ENCODE results near the gene CFAP46. TPM values are rescaled to one million over a fixed set of nuclear protein-coding genes. Genes with fewer than 3 reads are reported as not detected.

CFAP46 gene
- total and polyA plus RNA-seq, 2 experiments from 2014 or later = 3.1 to 5.4 TPM

DNA sequence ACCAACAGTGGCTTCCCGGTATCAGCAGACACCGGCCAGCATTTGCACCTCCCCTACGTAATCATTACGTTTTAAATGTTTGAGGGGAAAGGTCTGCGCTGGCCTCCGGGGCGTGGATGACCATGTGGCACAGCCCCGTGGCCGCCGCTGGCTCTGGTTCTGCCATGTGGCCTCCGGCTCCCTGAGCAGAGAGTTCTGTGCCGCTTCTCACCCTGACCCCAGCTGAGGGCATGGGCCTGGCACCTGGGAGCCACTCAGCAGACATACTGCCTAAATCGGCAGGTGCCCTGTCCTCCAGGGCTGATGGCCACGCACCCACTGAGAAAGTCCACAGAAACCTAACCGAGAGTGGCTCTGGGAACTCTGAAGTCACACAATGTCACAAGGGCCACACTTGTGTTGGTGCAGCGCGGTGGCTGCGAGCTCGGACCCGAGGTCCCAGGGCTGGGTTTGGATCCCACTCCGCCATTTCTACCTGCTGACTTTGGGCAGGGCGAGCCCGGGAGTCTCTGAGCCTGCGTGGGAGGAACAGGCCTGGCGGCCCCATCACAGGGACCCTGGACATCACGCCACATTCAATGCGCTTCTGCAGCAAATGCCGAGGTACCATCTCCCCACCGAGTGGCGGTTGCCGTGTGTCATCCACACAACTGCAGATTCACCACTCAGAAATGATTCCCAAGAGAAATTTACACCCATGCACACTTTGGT is 25.3 kb downstream of the CFAP46 start (continued):
- TF ChIP-seq, protein P1, sequence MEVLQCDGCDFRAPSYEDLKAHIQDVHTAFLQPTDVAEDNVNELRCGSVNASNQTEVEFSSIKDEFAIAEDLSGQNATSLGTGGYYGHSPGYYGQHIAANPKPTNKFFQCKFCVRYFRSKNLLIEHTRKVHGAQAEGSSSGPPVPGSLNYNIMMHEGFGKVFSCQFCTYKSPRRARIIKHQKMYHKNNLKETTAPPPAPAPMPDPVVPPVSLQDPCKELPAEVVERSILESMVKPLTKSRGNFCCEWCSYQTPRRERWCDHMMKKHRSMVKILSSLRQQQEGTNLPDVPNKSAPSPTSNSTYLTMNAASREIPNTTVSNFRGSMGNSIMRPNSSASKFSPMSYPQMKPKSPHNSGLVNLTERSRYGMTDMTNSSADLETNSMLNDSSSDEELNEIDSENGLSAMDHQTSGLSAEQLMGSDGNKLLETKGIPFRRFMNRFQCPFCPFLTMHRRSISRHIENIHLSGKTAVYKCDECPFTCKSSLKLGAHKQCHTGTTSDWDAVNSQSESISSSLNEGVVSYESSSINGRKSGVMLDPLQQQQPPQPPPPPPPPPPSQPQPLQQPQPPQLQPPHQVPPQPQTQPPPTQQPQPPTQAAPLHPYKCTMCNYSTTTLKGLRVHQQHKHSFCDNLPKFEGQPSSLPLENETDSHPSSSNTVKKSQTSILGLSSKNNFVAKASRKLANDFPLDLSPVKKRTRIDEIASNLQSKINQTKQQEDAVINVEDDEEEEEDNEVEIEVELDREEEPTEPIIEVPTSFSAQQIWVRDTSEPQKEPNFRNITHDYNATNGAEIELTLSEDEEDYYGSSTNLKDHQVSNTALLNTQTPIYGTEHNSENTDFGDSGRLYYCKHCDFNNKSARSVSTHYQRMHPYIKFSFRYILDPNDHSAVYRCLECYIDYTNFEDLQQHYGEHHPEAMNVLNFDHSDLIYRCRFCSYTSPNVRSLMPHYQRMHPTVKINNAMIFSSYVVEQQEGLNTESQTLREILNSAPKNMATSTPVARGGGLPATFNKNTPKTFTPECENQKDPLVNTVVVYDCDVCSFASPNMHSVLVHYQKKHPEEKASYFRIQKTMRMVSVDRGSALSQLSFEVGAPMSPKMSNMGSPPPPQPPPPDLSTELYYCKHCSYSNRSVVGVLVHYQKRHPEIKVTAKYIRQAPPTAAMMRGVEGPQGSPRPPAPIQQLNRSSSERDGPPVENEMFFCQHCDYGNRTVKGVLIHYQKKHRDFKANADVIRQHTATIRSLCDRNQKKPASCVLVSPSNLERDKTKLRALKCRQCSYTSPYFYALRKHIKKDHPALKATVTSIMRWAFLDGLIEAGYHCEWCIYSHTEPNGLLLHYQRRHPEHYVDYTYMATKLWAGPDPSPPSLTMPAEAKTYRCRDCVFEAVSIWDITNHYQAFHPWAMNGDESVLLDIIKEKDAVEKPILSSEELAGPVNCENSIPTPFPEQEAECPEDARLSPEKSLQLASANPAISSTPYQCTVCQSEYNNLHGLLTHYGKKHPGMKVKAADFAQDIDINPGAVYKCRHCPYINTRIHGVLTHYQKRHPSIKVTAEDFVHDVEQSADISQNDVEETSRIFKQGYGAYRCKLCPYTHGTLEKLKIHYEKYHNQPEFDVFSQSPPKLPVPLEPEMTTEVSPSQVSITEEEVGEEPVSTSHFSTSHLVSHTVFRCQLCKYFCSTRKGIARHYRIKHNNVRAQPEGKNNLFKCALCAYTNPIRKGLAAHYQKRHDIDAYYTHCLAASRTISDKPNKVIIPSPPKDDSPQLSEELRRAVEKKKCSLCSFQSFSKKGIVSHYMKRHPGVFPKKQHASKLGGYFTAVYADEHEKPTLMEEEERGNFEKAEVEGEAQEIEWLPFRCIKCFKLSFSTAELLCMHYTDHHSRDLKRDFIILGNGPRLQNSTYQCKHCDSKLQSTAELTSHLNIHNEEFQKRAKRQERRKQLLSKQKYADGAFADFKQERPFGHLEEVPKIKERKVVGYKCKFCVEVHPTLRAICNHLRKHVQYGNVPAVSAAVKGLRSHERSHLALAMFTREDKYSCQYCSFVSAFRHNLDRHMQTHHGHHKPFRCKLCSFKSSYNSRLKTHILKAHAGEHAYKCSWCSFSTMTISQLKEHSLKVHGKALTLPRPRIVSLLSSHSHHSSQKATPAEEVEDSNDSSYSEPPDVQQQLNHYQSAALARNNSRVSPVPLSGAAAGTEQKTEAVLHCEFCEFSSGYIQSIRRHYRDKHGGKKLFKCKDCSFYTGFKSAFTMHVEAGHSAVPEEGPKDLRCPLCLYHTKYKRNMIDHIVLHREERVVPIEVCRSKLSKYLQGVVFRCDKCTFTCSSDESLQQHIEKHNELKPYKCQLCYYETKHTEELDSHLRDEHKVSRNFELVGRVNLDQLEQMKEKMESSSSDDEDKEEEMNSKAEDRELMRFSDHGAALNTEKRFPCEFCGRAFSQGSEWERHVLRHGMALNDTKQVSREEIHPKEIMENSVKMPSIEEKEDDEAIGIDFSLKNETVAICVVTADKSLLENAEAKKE (CRISPR knock-in tag; IDR thresholded peaks at IDR 0.05) = no peak
- TF ChIP-seq, protein P2, sequence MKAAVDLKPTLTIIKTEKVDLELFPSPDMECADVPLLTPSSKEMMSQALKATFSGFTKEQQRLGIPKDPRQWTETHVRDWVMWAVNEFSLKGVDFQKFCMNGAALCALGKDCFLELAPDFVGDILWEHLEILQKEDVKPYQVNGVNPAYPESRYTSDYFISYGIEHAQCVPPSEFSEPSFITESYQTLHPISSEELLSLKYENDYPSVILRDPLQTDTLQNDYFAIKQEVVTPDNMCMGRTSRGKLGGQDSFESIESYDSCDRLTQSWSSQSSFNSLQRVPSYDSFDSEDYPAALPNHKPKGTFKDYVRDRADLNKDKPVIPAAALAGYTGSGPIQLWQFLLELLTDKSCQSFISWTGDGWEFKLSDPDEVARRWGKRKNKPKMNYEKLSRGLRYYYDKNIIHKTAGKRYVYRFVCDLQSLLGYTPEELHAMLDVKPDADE (IDR thresholded peaks at IDR 0.05) = no peak

DNA sequence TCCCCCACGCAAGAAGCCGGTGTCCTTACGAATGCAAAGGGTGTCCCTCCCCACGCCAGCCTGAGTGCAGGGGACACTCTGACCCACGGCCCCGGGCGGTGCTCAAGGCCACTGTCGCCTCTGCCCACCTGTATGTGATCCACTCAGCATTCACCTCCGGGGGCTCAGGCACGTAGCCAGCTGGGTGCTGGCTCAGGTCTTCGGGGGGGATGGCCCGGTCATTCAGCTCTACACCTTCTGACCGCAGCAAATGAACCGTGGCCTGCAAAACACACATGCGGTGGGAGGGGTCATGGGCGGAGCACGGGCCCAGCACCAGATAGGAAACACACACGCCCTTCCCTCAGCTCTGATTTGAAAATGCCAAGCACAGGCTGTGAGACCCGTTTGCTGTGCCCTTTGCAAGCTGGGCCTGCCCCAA is 25.9 kb downstream of the CFAP46 start:
- H3K27me3 ChIP-seq (ENCODE audit: insufficient read depth) = no peaks in the 10 kb centered on the region
- peaks cover 12% of the 10 kb centered on the region for H3K4me1 Mint-ChIP-seq
- H3K9me3 Mint-ChIP-seq = no peaks in the 10 kb centered on the region
- no peaks in the 10 kb centered on the region for H3K4me1 ChIP-seq (ENCODE audit: insufficient read depth)
- H3K4me2 ChIP-seq = no peak overlapping the region
- no peaks in the 10 kb centered on the region for H3K36me3 ChIP-seq (ENCODE audit: insufficient read depth)
- no peak overlapping the region for H2AFZ ChIP-seq
- H3K27me3 Mint-ChIP-seq (ENCODE audit: insufficient read depth, low read depth, poor library complexity) = peaks cover 13% of the 10 kb centered on the region
- no peak overlapping the region for H3K4me3 Mint-ChIP-seq
- DNase-seq (ENCODE audit: low spot score) = no peak
- TF ChIP-seq, protein P2 (IDR thresholded peaks at IDR 0.05) = no peak
- TF ChIP-seq, protein P3, sequence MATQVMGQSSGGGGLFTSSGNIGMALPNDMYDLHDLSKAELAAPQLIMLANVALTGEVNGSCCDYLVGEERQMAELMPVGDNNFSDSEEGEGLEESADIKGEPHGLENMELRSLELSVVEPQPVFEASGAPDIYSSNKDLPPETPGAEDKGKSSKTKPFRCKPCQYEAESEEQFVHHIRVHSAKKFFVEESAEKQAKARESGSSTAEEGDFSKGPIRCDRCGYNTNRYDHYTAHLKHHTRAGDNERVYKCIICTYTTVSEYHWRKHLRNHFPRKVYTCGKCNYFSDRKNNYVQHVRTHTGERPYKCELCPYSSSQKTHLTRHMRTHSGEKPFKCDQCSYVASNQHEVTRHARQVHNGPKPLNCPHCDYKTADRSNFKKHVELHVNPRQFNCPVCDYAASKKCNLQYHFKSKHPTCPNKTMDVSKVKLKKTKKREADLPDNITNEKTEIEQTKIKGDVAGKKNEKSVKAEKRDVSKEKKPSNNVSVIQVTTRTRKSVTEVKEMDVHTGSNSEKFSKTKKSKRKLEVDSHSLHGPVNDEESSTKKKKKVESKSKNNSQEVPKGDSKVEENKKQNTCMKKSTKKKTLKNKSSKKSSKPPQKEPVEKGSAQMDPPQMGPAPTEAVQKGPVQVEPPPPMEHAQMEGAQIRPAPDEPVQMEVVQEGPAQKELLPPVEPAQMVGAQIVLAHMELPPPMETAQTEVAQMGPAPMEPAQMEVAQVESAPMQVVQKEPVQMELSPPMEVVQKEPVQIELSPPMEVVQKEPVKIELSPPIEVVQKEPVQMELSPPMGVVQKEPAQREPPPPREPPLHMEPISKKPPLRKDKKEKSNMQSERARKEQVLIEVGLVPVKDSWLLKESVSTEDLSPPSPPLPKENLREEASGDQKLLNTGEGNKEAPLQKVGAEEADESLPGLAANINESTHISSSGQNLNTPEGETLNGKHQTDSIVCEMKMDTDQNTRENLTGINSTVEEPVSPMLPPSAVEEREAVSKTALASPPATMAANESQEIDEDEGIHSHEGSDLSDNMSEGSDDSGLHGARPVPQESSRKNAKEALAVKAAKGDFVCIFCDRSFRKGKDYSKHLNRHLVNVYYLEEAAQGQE (IDR thresholded peaks at IDR 0.05; ENCODE audit: unreplicated experiment) = no peak
- TF ChIP-seq JUNB (IDR thresholded peaks at IDR 0.05; ENCODE audit: unreplicated experiment) = no peak
- no peak overlapping the region for H3K27ac Mint-ChIP-seq
- no peaks in the 10 kb centered on the region for H3K9me2 ChIP-seq (ENCODE audit: insufficient read depth)
- no peaks in the 10 kb centered on the region for H3K36me3 Mint-ChIP-seq (ENCODE audit: low read depth)
- H4K20me1 ChIP-seq (replicated peaks; ENCODE audit: insufficient read depth) = no peaks in the 10 kb centered on the region
- H3K79me2 ChIP-seq (replicated peaks; ENCODE audit: insufficient read depth) = no peaks in the 10 kb centered on the region
- ATAC-seq = no peak
- no peaks in the 10 kb centered on the region for H3F3A ChIP-seq (replicated peaks; ENCODE audit: low read depth)
- H3K4me3 ChIP-seq = no peak overlapping the region
- H3K27ac ChIP-seq (ENCODE audit: low read depth) = no peak overlapping the region
